HepG2 (cell line): ENCODE data around the gene RNASE12. TPM values are rescaled to one million over a fixed set of nuclear protein-coding genes. Genes with fewer than 3 reads are reported as not detected.

ENCODE experiments used
- ARID2 ChIP-seq: sonication (generic); formaldehyde crosslinking; IDR thresholded peaks from 2 replicates; pipeline ENCODE4 v1.8.1; 2022; ENCODE audit warnings: mild to moderate bottlenecking, missing genetic modification reagents, borderline replicate concordance
- FLYWCH1 ChIP-seq: sonication (generic); formaldehyde crosslinking; IDR thresholded peaks from 2 replicates; pipeline ENCODE4 v1.8.1; 2023; ENCODE audit warnings: mild to moderate bottlenecking, missing genetic modification reagents
- FOXA3 ChIP-seq: IDR thresholded peaks from 2 replicates; pipeline ENCODE4 v1.6.1; 2016; ENCODE audit warnings: missing genetic modification reagents, missing compliant biosample characterization
- HNRNPK ChIP-seq: fragments of 200-400 bp; formaldehyde crosslinking; IDR thresholded peaks from 2 replicates; pipeline ENCODE4 v1.6.1; 2018; ENCODE audit warnings: low read length, low read depth, moderate library complexity, mild to moderate bottlenecking; ENCODE audit not compliant: poor library complexity, severe bottlenecking
- NCOA2 ChIP-seq: sonication (generic); formaldehyde crosslinking; IDR thresholded peaks from 2 replicates; pipeline ENCODE4 v1.8.0; 2022; ENCODE audit warnings: inconsistent platforms
- ZNF224 ChIP-seq: sonication (generic); formaldehyde crosslinking; IDR thresholded peaks from 2 replicates; pipeline ENCODE4 v1.5.0; 2020; ENCODE audit warnings: mild to moderate bottlenecking, missing genetic modification reagents
- ZNF232 ChIP-seq: sonication (generic); formaldehyde crosslinking; IDR thresholded peaks from 2 replicates; pipeline ENCODE4 v1.4.0; 2020; ENCODE audit warnings: missing genetic modification reagents, borderline replicate concordance
- ZNF672 ChIP-seq: sonication (generic); formaldehyde crosslinking; IDR thresholded peaks from 2 replicates; pipeline ENCODE4 v1.8.1; 2022; ENCODE audit warnings: missing genetic modification reagents
- polyA plus RNA-seq, 8 experiments: library from polyadenylated mRNA; depleted of rRNA in 3 of 8; stranded (reverse) in 7 of 8; unstranded in 1 of 8; fragments of >200 nt; fragmentation: Illumina TruSeq in 4 of 8; extraction: Trizol in 4 of 8; gene quantifications; 2 replicates each; pipeline versions ENCODE4 v1.2.1 to v1.2.3, GENCODE V29; 2011 to 2016; ENCODE audit warnings: low read depth in 4 of 8, missing spikeins in 1 of 8, mixed read lengths in 1 of 8; ENCODE audit not compliant: insufficient read depth in 1 of 8
- total RNA-seq, 5 experiments: library from RNA; depleted of rRNA; stranded (reverse); fragments of >200 nt; fragmentation: Illumina TruSeq; extraction: Trizol; gene quantifications; 2 replicates each; pipeline ENCODE4 v1.2.3, GENCODE V29; 2016; ENCODE audit warnings: low read depth in 1 of 5
- TF ChIP-seq, protein P1 (sequence below): IDR thresholded peaks from 2 replicates; pipeline ENCODE4 v1.6.1; 2018; ENCODE audit warnings: missing genetic modification reagents
- TF ChIP-seq, protein P2 (sequence below): sonication (generic); formaldehyde crosslinking; IDR thresholded peaks from 2 replicates; pipeline ENCODE4 v1.4.0; 2020; ENCODE audit warnings: missing genetic modification reagents, borderline replicate concordance

RNASE12 gene
- total and polyA plus RNA-seq, 2 of the 13 experiments (the other 11 are each of a cell fraction or from before 2014, with no cell fraction given): not detected

DNA sequence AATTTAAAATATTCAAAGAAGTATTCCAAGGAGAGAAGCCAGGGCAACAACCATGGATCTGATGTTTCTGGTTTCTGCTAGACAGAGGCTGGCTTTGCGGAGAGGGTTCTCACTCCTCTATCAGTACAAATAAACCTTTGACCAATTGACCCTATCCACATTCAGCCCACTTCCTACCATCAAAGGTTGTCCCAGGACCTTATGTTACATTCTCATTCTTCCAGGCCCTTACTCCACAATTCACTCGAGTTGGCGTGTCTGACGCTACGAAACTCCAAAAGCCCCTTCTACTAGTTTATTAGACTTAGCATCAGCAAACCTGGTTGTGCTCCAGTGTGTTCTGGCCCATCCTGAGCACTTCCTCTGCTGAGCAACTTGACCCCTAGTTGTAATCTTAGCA, 24.8 kb upstream of the RNASE12 start (continued):
- TF ChIP-seq ZNF672 (CRISPR knock-in tag) (no peak), FOXA3 (CRISPR knock-in tag) (peak; percentile 41), FLYWCH1 (CRISPR knock-in tag) (no peak), ZNF224 (no peak), NCOA2 (CRISPR knock-in tag) (peak; percentile 24; the same call in 1 of the 2 replicates), ARID2 (no peak), HNRNPK (no peak), ZNF232 (CRISPR knock-in tag) (peak; percentile 36; the same call in 1 of the 2 replicates)
- TF ChIP-seq, protein P1, sequence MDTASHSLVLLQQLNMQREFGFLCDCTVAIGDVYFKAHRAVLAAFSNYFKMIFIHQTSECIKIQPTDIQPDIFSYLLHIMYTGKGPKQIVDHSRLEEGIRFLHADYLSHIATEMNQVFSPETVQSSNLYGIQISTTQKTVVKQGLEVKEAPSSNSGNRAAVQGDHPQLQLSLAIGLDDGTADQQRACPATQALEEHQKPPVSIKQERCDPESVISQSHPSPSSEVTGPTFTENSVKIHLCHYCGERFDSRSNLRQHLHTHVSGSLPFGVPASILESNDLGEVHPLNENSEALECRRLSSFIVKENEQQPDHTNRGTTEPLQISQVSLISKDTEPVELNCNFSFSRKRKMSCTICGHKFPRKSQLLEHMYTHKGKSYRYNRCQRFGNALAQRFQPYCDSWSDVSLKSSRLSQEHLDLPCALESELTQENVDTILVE (CRISPR knock-in tag): no peak
- TF ChIP-seq, protein P2, sequence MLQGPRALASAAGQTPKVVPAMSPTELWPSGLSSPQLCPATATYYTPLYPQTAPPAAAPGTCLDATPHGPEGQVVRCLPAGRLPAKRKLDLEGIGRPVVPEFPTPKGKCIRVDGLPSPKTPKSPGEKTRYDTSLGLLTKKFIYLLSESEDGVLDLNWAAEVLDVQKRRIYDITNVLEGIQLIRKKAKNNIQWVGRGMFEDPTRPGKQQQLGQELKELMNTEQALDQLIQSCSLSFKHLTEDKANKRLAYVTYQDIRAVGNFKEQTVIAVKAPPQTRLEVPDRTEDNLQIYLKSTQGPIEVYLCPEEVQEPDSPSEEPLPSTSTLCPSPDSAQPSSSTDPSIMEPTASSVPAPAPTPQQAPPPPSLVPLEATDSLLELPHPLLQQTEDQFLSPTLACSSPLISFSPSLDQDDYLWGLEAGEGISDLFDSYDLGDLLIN (CRISPR knock-in tag): no peak
